H9 (cell line): ENCODE results near the gene CACNG6. TPM values are rescaled to one million over a fixed set of nuclear protein-coding genes. Genes with fewer than 3 reads are reported as not detected.

Source experiments
- DNase-seq: peaks from one replicate; pipeline ENCODE4 v3.0.0-alpha.2; 2017
- H2AFZ ChIP-seq: one replicate; pipeline ENCODE4 v1.6.1; 2013; ENCODE audit warnings: mild to moderate bottlenecking, low read length, control low read depth, moderate library complexity
- H2AK5ac ChIP-seq: 2 replicates; pipeline ENCODE4 v1.6.1; 2013; ENCODE audit warnings: low read length, control low read depth, mixed read lengths; ENCODE audit not compliant: insufficient read length
- H2BK120ac ChIP-seq: one replicate; pipeline ENCODE4 v1.6.1; 2013; ENCODE audit warnings: low read depth, mild to moderate bottlenecking, low read length, control low read depth, inconsistent platforms; ENCODE audit not compliant: poor library complexity, severe bottlenecking
- H2BK12ac ChIP-seq: 2 replicates; pipeline ENCODE4 v1.6.1; 2013; ENCODE audit warnings: low read length, control low read depth, mixed read lengths, low read depth; ENCODE audit not compliant: insufficient read length
- H2BK15ac ChIP-seq: 2 replicates; pipeline ENCODE4 v1.6.1; 2013; ENCODE audit warnings: low read depth, low read length, control low read depth
- H2BK20ac ChIP-seq: one replicate; pipeline ENCODE4 v1.6.1; 2013; ENCODE audit warnings: low read depth, mild to moderate bottlenecking, low read length, control low read depth, inconsistent platforms; ENCODE audit not compliant: poor library complexity, severe bottlenecking
- H2BK5ac ChIP-seq: 2 replicates; pipeline ENCODE4 v1.6.1; 2013; ENCODE audit warnings: low read length, control low read depth, mixed read lengths; ENCODE audit not compliant: insufficient read length
- H3K14ac ChIP-seq: 2 replicates; pipeline ENCODE4 v1.6.1; 2013; ENCODE audit warnings: low read length, control low read depth; ENCODE audit not compliant: insufficient read depth
- H3K18ac ChIP-seq: 2 replicates; pipeline ENCODE4 v1.6.1; 2013; ENCODE audit warnings: low read depth, mild to moderate bottlenecking, mixed read lengths, low read length, control low read depth; ENCODE audit not compliant: insufficient read length
- H3K23ac ChIP-seq: 2 replicates; pipeline ENCODE4 v1.6.1; 2013; ENCODE audit warnings: low read length, control low read depth, mixed read lengths, low read depth; ENCODE audit not compliant: insufficient read length
- H3K23me2 ChIP-seq: 2 replicates; pipeline ENCODE4 v1.6.1; 2013; ENCODE audit warnings: low read depth, mild to moderate bottlenecking, mixed read lengths, low read length, control low read depth; ENCODE audit not compliant: insufficient read length, poor library complexity, severe bottlenecking
- H3K27ac ChIP-seq: 2 replicates; pipeline ENCODE4 v1.5.1; 2013; ENCODE audit warnings: low read length, control low read depth, mixed read lengths, low read depth; ENCODE audit not compliant: insufficient read length
- H3K27me3 ChIP-seq: 2 replicates; pipeline ENCODE4 v1.6.1; 2013; ENCODE audit warnings: low read length, control low read depth, inconsistent platforms; ENCODE audit not compliant: insufficient read depth
- H3K4ac ChIP-seq: 2 replicates; pipeline ENCODE4 v1.6.1; 2013; ENCODE audit warnings: low read depth, mild to moderate bottlenecking, control low read depth, inconsistent platforms, low read length, moderate library complexity
- H3K4me1 ChIP-seq: 2 replicates; pipeline ENCODE4 v1.6.1; 2013; ENCODE audit warnings: low read length, control low read depth, inconsistent platforms; ENCODE audit not compliant: insufficient read depth
- H3K4me2 ChIP-seq: 2 replicates; pipeline ENCODE4 v1.6.1; 2013; ENCODE audit warnings: low read length, control low read depth, mixed read lengths; ENCODE audit not compliant: insufficient read length, insufficient read depth
- H3K56ac ChIP-seq: 2 replicates; pipeline ENCODE4 v1.6.1; 2013; ENCODE audit warnings: low read depth, mild to moderate bottlenecking, mixed read lengths, low read length, control low read depth; ENCODE audit not compliant: insufficient read length
- H3K79me1 ChIP-seq: 2 replicates; pipeline ENCODE4 v1.6.1; 2013; ENCODE audit warnings: low read depth, mild to moderate bottlenecking, moderate library complexity, low read length, control low read depth, inconsistent platforms; ENCODE audit not compliant: insufficient read depth, poor library complexity, severe bottlenecking
- H3K79me2 ChIP-seq: 2 replicates; pipeline ENCODE4 v1.6.1; 2013; ENCODE audit warnings: low read length, control low read depth, inconsistent platforms; ENCODE audit not compliant: insufficient read depth
- H3K9ac ChIP-seq: 2 replicates; pipeline ENCODE4 v1.6.1; 2013; ENCODE audit warnings: low read length, control low read depth, mixed read lengths; ENCODE audit not compliant: insufficient read length; ENCODE audit errors: extremely low read depth
- H3K9me3 ChIP-seq: one replicate; pipeline ENCODE4 v1.6.1; 2013; ENCODE audit warnings: low read depth, low read length, inconsistent platforms; ENCODE audit not compliant: control insufficient read depth
- H3T11ph ChIP-seq: one replicate; pipeline ENCODE4 v1.6.1; 2013; ENCODE audit warnings: mild to moderate bottlenecking, low read length, control low read depth, inconsistent platforms
- H4K20me1 ChIP-seq: one replicate; pipeline ENCODE4 v1.6.1; 2013; ENCODE audit not compliant: control insufficient read depth, insufficient read length, insufficient read depth
- H4K5ac ChIP-seq: 2 replicates; pipeline ENCODE4 v1.6.1; 2013; ENCODE audit warnings: low read depth, mild to moderate bottlenecking, mixed read lengths, low read length, control low read depth; ENCODE audit not compliant: insufficient read length
- H4K8ac ChIP-seq: replicated peaks from 2 replicates; pipeline ENCODE4 v1.6.1; 2013; ENCODE audit warnings: low read length, control low read depth, mixed read lengths, low read depth; ENCODE audit not compliant: insufficient read length
- H4K91ac ChIP-seq: 2 replicates; pipeline ENCODE4 v1.6.1; 2013; ENCODE audit warnings: low read depth, mild to moderate bottlenecking, moderate library complexity, mixed read lengths, low read length, control low read depth; ENCODE audit not compliant: insufficient read length
- H3K27ac Mint-ChIP-seq, 3 experiments: 2 replicates in 2 of 3; 3 replicates in 1 of 3; pipeline ENCODE4 v1.8.0; 2020 to 2021; ENCODE audit warnings: mixed read lengths in 3 of 3, mild to moderate bottlenecking in 1 of 3, moderate library complexity in 1 of 3
- H3K27me3 Mint-ChIP-seq: 2 replicates; pipeline ENCODE4 v1.8.0; 2021; ENCODE audit warnings: low read depth, mild to moderate bottlenecking, moderate library complexity, mixed read lengths
- H3K36me3 Mint-ChIP-seq, 3 experiments: 2 replicates in 2 of 3; 3 replicates in 1 of 3; pipeline ENCODE4 v1.8.0; 2020 to 2021; ENCODE audit warnings: low read depth in 3 of 3, mixed read lengths in 3 of 3; ENCODE audit not compliant: insufficient read depth in 1 of 3
- H3K4me1 Mint-ChIP-seq, 2 experiments: 2 replicates each; pipeline ENCODE4 v1.8.0; 2020; ENCODE audit warnings: mixed read lengths in 2 of 2
- H3K4me3 Mint-ChIP-seq, 2 experiments: 2 replicates in 1 of 2; 3 replicates in 1 of 2; pipeline ENCODE4 v1.8.0; 2020 to 2021; ENCODE audit warnings: mild to moderate bottlenecking in 2 of 2, mixed read lengths in 2 of 2, moderate library complexity in 1 of 2
- H3K9me3 Mint-ChIP-seq, 2 experiments: 2 replicates in 1 of 2; 3 replicates in 1 of 2; pipeline ENCODE4 v1.8.0; 2020; ENCODE audit warnings: mild to moderate bottlenecking in 2 of 2, mixed read lengths in 2 of 2, moderate library complexity in 1 of 2
- WGBS: extraction: QIAGEN DNeasy Blood & Tissue Kit; methylation state at CpG from one replicate; pipeline ENCODE4 v1.1.7; 2013; ENCODE audit warnings: missing lambda C conversion rate, low lambda C conversion rate, mixed read lengths; ENCODE audit not compliant: insufficient read length; ENCODE audit errors: extremely low coverage; 5-methylcytosine and 5-hydroxymethylcytosine counted together
- total RNA-seq: library from RNA; stranded (reverse); gene quantifications from 2 replicates; pipeline ENCODE4 v1.2.1, GENCODE V29; 2021
- TF ChIP-seq, protein P1 (sequence below): fragments of 200-600 bp; sonication (generic); conservative IDR thresholded peaks from 3 replicates; pipeline ENCODE4 v1.8.0; 2021; ENCODE audit warnings: antibody characterized with exemption, mild to moderate bottlenecking

CACNG6 gene
- total RNA-seq, 1 experiment from 2014 or later = 1.6 TPM

- no peak overlapping the region for H4K91ac ChIP-seq
- no peak overlapping the region for H2AK5ac ChIP-seq
- H2AFZ ChIP-seq = no peak overlapping the region
- TF ChIP-seq, protein P1, sequence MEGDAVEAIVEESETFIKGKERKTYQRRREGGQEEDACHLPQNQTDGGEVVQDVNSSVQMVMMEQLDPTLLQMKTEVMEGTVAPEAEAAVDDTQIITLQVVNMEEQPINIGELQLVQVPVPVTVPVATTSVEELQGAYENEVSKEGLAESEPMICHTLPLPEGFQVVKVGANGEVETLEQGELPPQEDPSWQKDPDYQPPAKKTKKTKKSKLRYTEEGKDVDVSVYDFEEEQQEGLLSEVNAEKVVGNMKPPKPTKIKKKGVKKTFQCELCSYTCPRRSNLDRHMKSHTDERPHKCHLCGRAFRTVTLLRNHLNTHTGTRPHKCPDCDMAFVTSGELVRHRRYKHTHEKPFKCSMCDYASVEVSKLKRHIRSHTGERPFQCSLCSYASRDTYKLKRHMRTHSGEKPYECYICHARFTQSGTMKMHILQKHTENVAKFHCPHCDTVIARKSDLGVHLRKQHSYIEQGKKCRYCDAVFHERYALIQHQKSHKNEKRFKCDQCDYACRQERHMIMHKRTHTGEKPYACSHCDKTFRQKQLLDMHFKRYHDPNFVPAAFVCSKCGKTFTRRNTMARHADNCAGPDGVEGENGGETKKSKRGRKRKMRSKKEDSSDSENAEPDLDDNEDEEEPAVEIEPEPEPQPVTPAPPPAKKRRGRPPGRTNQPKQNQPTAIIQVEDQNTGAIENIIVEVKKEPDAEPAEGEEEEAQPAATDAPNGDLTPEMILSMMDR = no peak
- Mint-ChIP-seq H3K27ac (no peak overlapping the region), H3K27me3 (peaks cover 10% of the 10 kb centered on the region), H3K4me3 (peak overlapping the region in 1 of 2 experiments; percentile 34; a peak in 2 of 5 replicates), H3K4me1 (peaks cover 12 to 17% of the 10 kb centered on the region in 2 experiments), H3K9me3 (no peaks in the 10 kb centered on the region; a peak in 1 of 5 replicates), H3K36me3 (no peaks in the 10 kb centered on the region)
- H2BK20ac ChIP-seq = no peak overlapping the region
- no peak overlapping the region for H3K4ac ChIP-seq
- no peak overlapping the region for H4K8ac ChIP-seq
- no peak overlapping the region for H4K5ac ChIP-seq
- no CpG with 5 or more reads among the region's 61 CpGs for WGBS
- H3K27me3 ChIP-seq = no peaks in the 10 kb centered on the region
- no peaks in the 10 kb centered on the region for H4K20me1 ChIP-seq
- no peaks in the 10 kb centered on the region for H3K9me3 ChIP-seq
- H3K79me1 ChIP-seq = no peaks in the 10 kb centered on the region
- no peak overlapping the region for H3K27ac ChIP-seq
- peaks cover 22% of the 10 kb centered on the region for H3K23me2 ChIP-seq
- no peak overlapping the region for H3T11ph ChIP-seq
- no peak overlapping the region for H2BK5ac ChIP-seq
- peak; percentile 36 for DNase-seq
- H2BK120ac ChIP-seq = no peak overlapping the region
- H3K14ac ChIP-seq = no peak overlapping the region
- no peak overlapping the region for H3K9ac ChIP-seq
- H3K4me1 ChIP-seq = peaks cover 2% of the 10 kb centered on the region; the same call in 1 of the 2 replicates
- no peak overlapping the region for H3K23ac ChIP-seq
- no peak overlapping the region for H2BK15ac ChIP-seq
- no peak overlapping the region for H3K56ac ChIP-seq
- H3K79me2 ChIP-seq = no peaks in the 10 kb centered on the region
- H2BK12ac ChIP-seq = no peak overlapping the region
- no peak overlapping the region for H3K4me2 ChIP-seq
- no peak overlapping the region for H3K18ac ChIP-seq
These were observed 8.8 kb upstream of the CACNG6 start for GRCh38 chr19:53982611-53983010.
